Activated CD4-positive, alpha-beta T cell treated with anti-CD3 and anti-CD28 coated beads, Interleukin-10, Interleukin-2, amounts not matched to agents 100 ng/mL and 50 ng/mL, durations not matched to agents 16 hours and 8 hours (primary cell): ENCODE measurements around the gene CPSF4L.
"Not testable (repeated sequence)": the region's sequence is repeated elsewhere in the genome, so short reads cannot be mapped to it uniquely, and the experiment has no call there.

Experiments
- DNase-seq: peaks from one replicate; pipeline ENCODE4 v3.0.0-alpha.2; 2020

Gene CPSF4L, protein sequence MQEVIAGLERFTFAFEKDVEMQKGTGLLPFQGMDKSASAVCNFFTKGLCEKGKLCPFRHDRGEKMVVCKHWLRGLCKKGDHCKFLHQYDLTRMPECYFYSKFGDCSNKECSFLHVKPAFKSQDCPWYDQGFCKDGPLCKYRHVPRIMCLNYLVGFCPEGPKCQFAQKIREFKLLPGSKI

GRCh38 chr17:73261617-73261951 is at the start of gene CPSF4L:
TSS of gene CPSF4L (minus strand) at chr17:73261880. CDS start at chr17:73261818, 62 bp downstream.
- no peak for DNase-seq

DNA sequence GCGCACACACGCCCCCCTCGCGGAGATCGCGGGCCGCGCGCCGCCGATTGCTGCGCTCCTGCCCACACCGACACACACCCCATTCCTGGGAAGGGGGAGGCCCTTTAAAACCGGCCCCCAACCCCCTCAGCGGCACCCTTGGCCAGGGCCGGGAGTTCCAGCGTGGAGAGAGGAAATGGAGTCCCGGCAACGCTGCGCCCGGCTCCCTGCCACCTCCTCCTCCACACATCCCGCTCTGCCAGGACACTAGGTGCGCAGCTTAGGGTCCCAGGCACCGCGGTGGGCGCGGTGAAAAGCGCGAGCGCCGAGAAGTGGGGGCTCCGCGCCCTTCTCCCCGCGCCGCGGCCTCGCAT is 49.7 kb upstream of the CPSF4L start:
- no peak for DNase-seq

DNA sequence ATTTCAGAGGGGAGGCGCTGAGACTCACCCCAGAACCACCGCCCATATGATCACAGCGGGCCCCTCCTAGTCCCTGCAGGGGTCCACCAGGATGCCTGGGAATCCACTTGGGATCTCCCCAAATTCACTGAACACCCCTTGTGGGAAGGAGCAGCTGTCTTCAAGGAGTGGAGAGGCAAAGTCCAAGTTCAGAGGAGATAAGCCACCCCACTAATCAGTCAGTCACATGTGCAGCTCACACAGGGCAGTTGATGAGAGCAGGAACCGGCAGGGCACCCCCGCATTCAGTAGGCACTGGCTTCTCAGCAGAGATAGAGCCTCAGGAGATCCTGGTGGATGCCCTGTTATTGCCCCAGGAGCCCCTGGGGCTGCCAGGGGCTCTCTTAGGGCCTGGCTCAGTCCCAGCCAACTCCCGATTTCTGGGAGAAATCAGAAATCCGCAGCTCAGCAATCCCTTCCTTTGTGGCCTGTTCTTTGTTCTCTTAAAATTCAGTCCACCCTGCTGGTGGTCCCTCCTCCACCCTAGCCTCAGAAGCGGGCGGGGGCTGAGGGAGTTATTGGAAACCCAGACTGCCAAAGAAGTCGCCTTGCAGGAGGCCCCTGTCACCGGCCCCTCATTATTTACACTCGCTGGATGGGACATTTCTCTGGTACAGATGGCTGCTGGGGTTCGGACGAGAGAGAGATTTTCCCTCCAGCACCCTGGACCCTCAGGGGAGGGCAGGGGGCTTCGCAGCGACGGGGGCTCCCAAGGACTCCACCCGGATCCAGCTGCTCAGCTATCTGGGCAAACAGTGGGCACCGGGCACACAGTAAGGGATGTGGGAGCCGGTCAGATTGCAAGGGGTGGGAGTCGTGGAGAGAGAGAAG is 48.3 kb upstream of the CPSF4L start:
- DNase-seq: no peak

DNA sequence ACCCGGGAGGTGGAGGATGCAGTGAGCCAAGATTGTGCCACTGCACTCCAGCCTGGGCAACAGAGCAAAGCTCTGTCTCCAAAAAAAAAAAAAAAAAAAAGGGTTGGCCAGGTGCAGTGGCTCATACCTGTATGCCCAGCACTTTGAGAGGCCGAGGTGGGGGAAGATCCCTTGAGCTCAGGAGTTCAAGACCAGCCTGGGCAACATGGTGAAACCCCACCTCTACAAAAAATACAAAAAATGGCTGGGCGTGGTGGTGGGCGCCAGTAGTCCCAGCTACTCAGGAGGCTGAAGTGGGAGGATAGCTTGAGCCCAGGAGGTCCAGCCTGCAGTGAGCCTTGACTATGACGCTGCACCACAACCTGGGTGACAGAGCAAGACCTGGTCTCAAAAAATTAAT is 47.3 kb upstream of the CPSF4L start:
- DNase-seq: not testable (repeated sequence)

- DNase-seq: no peak
Measured at GRCh38 chr17:73308017-73308823, 46.5 kb upstream of the CPSF4L start.

DNA sequence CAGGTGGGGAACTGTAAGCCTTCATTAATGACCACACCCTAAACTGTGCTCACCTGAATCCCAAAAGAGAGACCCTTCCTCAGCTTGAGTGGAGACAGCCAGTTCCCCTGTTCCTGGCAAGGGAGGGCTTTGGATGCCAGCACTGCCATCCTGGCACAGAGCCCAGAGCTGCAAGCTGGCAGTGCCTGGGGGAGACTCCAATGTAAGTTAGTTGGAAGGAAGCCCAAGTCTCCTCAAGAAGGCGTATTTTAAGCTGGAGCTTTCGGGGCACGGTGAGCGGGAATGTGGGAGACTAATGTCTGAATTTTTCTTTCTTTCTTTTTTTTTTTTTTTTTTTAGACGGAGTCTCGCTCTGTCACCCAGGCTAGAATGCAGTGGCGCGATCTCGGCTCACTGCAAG is 45.5 kb upstream of the CPSF4L start:
- DNase-seq: no peak

DNA sequence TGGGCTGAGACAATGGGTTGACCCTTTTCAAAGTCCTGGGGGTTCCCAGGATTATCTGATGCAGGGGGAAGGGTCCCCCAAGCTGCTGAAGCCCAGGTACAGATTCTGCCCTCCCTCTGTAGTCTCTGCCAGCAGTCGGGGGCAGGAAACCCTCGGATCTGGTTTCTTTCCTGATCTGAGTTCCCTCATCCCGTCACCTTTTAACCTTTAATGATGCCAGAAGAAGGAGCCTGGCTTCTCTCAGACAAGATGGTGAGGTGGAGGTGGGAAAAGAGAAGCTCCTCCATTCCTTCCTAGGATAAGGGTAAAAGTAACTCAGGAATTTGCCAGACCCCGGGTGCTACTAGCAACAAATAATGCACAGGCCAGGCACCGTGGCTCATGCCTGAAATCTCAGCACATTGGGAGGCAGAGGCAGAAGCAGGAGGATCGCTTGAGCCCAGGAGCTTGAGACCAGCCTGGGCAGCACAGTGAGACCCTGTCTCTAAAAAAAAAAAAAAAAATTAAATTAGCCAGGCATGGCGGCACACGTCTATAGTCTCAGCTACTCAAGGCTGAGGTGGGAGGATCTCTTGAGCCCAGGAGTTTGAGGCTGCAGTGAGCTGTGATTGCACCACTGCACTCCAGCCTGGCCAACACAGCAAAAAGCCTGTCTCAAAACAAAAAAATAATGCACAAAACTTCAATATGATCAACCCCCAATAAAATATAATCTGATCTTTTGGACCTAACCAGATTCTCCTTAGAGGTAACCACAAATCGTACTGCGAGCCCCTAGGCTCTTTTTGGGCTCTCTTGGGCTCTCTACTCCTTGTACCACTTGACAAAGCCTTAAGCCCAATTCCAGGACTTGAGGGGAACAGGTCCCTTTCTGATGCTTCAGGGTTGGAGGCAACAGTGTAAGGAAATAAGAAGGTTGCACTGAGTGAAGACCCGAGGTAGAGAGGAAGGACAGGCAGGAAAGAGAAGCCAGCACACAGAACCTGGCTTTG is 44.5 kb upstream of the CPSF4L start:
- no peak for DNase-seq

GRCh38 chr17:73304971-73305812 is 43.5 kb upstream of the CPSF4L start:
- DNase-seq: no peak

GRCh38 chr17:73304438-73304837 is 42.8 kb upstream of the CPSF4L start:
- DNase-seq: no peak

DNA sequence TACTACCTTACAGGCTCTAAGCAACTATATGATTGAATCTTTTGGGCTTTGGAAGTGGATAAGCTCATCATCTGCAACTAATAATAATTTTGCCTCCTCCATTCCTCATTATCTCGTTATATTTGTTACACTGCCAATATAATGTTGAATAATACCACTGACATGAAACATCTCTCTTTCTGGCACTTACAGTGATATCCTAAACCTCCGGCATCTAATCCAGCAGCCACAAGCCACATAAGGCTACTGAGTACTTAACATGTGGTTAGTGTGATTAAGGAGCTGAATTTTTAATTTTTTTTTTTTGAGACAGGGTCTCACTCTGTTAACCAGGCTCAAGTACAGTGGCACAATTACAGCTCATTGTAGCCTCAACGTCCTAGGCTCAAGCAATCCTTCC is 40.5 kb upstream of the CPSF4L start:
- no peak for DNase-seq

DNA sequence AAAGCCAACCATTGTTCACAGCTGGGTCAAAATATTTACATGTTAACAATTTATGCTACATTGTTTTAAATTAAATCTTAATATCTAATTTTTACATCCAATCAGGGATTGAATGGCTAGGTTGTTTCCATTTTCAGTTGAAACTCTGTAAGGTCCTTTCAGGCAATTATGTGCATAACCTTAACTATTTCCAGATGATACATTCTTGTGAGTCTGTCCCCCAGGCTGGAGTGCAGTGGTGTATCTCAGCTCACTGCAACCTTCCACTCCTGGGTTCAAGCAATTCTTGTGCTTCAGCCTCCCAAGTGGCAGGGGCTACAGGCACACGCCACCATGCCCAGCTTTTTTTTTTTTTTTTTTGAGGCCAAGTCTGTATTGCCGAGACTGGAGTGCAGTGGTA is 39.7 kb upstream of the CPSF4L start:
- DNase-seq: no peak

- DNase-seq: no peak
Measured at GRCh38 chr17:73300392-73300791, 38.7 kb upstream of the CPSF4L start.

GRCh38 chr17:73297934-73298861 is 36.5 kb upstream of the CPSF4L start:
- DNase-seq: no peak

GRCh38 chr17:73293480-73293911 is 31.8 kb upstream of the CPSF4L start:
- no peak for DNase-seq

- DNase-seq: no peak
Measured at GRCh38 chr17:73293031-73293430, 31.4 kb upstream of the CPSF4L start.

- DNase-seq: no peak
Measured at GRCh38 chr17:73292031-73292531, 30.4 kb upstream of the CPSF4L start.

GRCh38 chr17:73291260-73291801 is 29.7 kb upstream of the CPSF4L start:
- DNase-seq: peak; percentile 27

DNA sequence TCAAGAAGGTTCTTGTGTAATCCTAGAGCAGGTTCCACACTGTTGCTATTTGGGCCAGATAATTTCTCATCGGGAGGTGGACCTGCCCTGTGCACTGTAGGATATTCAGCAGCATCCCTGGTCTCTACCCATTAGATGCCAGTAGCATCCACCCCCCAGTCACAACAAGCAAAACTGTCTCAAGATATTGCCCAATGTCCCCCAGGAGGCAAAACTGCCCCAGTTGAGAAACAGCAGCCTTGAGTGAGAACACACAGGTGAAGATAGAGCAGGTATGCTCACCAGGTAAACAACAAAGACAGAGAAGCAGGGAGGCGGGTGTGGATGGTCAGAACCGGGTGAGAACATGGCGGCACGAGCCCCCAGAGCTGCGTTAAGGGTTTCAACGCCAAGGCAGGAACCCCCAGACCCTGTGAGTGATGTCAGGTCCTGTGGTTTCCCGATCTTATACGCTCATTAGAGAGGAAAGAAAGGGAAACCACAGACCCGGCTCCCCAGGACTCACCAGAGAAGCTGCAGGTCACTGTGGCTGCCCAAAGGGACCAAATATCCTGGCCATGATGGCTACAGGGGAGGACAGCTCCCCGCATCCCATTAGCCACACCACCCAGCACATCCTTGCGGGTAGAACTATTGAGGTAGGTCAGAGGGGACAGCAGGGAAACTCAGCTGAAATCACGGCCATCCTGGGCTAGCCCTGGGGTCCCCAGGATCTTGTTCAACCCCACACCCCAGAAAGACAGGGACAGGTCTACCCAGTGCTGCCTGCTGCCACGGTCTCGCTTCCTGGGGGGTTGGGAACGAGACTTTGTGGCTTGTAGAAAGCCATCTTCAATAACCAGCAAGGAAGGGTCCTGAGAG is 28.9 kb upstream of the CPSF4L start:
- no peak for DNase-seq
